HEK293 (cell line): ENCODE measurements around the gene TACR3.

ENCODE experiments used
- CTCF ChIA-PET: fragments of 350-600 bp; formaldehyde crosslinking; extraction: SDS; loops from one replicate; lab custom pipeline; 2021; ENCODE audit warnings: antibody characterized with exemption; lab: Yijun Ruan, JAX
- POLR2A ChIA-PET: fragments of 300-600 bp; formaldehyde crosslinking; extraction: SDS; loops from one replicate; lab custom pipeline; 2020; ENCODE audit warnings: antibody characterized with exemption, inconsistent platforms; lab: Yijun Ruan, JAX
- H3K27ac ChIP-seq: fragments of 200-500 bp; sonication (Bioruptor generic); 2 replicates; pipeline ENCODE4 v1.5.1; 2014; ENCODE audit warnings: low read depth, low read length, control low read depth, inconsistent platforms; ENCODE audit errors: extremely low read depth
- H3K36me3 ChIP-seq, 2 experiments: fragments of 200-500 bp in 1 of 2; sonication (Bioruptor generic) in 1 of 2; 1 replicate in 1 of 2; 2 replicates in 1 of 2; pipeline ENCODE4 v1.5.1; 2014 to 2017; ENCODE audit warnings: inconsistent platforms in 2 of 2, low read length in 2 of 2; ENCODE audit not compliant: control insufficient read depth in 2 of 2, insufficient read depth in 1 of 2
- H3K4me1 ChIP-seq: fragments of 200-500 bp; sonication (Bioruptor generic); 2 replicates; pipeline ENCODE4 v1.5.1; 2014; ENCODE audit warnings: mild to moderate bottlenecking, low read length, inconsistent platforms; ENCODE audit not compliant: control insufficient read depth, insufficient read depth
- H3K4me3 ChIP-seq: 2 replicates; pipeline ENCODE4 v1.5.1; 2011; ENCODE audit warnings: low read depth, mild to moderate bottlenecking, control low read depth, low read length, moderate library complexity
- H3K9me3 ChIP-seq: fragments of 200-500 bp; sonication (Bioruptor generic); 2 replicates; pipeline ENCODE4 v1.5.1; 2014; ENCODE audit warnings: low read depth, low read length, inconsistent platforms; ENCODE audit not compliant: control insufficient read depth, insufficient read depth
- AEBP2 ChIP-seq: fragments of 450-650 bp; formaldehyde crosslinking; IDR thresholded peaks from 2 replicates; pipeline ENCODE4 v1.5.1; 2016; ENCODE audit warnings: missing biosample characterization, missing genetic modification characterization, borderline replicate concordance
- KLF1 ChIP-seq: fragments of 450-650 bp; formaldehyde crosslinking; IDR thresholded peaks from 2 replicates; pipeline ENCODE4 v1.5.1; 2016; ENCODE audit warnings: missing biosample characterization, missing genetic modification characterization
- PRDM6 ChIP-seq: fragments of 450-650 bp; formaldehyde crosslinking; IDR thresholded peaks from 2 replicates; pipeline ENCODE4 v1.5.1; 2017; ENCODE audit warnings: missing biosample characterization, missing genetic modification characterization
- WT1 ChIP-seq: fragments of 450-650 bp; formaldehyde crosslinking; IDR thresholded peaks from 2 replicates; pipeline ENCODE4 v1.5.1; 2016; ENCODE audit warnings: missing biosample characterization, missing genetic modification characterization
- ZBTB10 ChIP-seq: fragments of 450-650 bp; formaldehyde crosslinking; IDR thresholded peaks from 2 replicates; pipeline ENCODE4 v1.5.1; 2016; ENCODE audit warnings: missing biosample characterization, missing genetic modification characterization
- ZBTB11 ChIP-seq: fragments of 450-650 bp; formaldehyde crosslinking; conservative IDR thresholded peaks from 2 replicates; pipeline ENCODE4 v1.5.1; 2016; ENCODE audit warnings: low read depth, missing biosample characterization, missing genetic modification characterization
- ZBTB44 ChIP-seq: fragments of 450-650 bp; IDR thresholded peaks from 2 replicates; pipeline ENCODE4 v1.5.1; 2018; ENCODE audit warnings: missing biosample characterization, mild to moderate bottlenecking, missing genetic modification characterization
- ZBTB48 ChIP-seq: fragments of 450-650 bp; formaldehyde crosslinking; IDR thresholded peaks from 2 replicates; pipeline ENCODE4 v1.5.1; 2016; ENCODE audit warnings: missing biosample characterization, missing genetic modification characterization
- ZNF114 ChIP-seq: fragments of 450-650 bp; formaldehyde crosslinking; IDR thresholded peaks from 2 replicates; pipeline ENCODE4 v1.5.0; 2017; ENCODE audit warnings: missing biosample characterization, missing genetic modification characterization
- ZNF155 ChIP-seq: fragments of 450-650 bp; formaldehyde crosslinking; IDR thresholded peaks from 2 replicates; pipeline ENCODE4 v1.5.1; 2016; ENCODE audit warnings: missing biosample characterization, missing genetic modification characterization
- ZNF311 ChIP-seq: fragments of 450-650 bp; formaldehyde crosslinking; IDR thresholded peaks from 2 replicates; pipeline ENCODE4 v1.5.1; 2017; ENCODE audit warnings: missing biosample characterization, missing genetic modification characterization, borderline replicate concordance
- ZNF37A ChIP-seq: fragments of 450-650 bp; IDR thresholded peaks from 2 replicates; pipeline ENCODE4 v1.5.1; 2018; ENCODE audit warnings: missing biosample characterization, missing genetic modification characterization
- ZNF521 ChIP-seq: fragments of 450-650 bp; formaldehyde crosslinking; IDR thresholded peaks from 2 replicates; pipeline ENCODE4 v1.5.1; 2017; ENCODE audit warnings: missing biosample characterization, mild to moderate bottlenecking, missing genetic modification characterization
- ZNF639 ChIP-seq: fragments of 450-650 bp; formaldehyde crosslinking; IDR thresholded peaks from 2 replicates; pipeline ENCODE4 v1.5.1; 2016; ENCODE audit warnings: missing biosample characterization, missing genetic modification characterization
- ZNF747 ChIP-seq: fragments of 450-650 bp; formaldehyde crosslinking; IDR thresholded peaks from 2 replicates; pipeline ENCODE4 v1.5.1; 2016; ENCODE audit warnings: missing biosample characterization, missing genetic modification characterization
- ZNF785 ChIP-seq: fragments of 450-650 bp; formaldehyde crosslinking; IDR thresholded peaks from 2 replicates; pipeline ENCODE4 v1.5.1; 2016; ENCODE audit warnings: missing biosample characterization, missing genetic modification characterization
- ZNF791 ChIP-seq: fragments of 450-650 bp; formaldehyde crosslinking; IDR thresholded peaks from 2 replicates; pipeline ENCODE4 v1.5.1; 2016; ENCODE audit warnings: missing biosample characterization, missing genetic modification characterization
- ZSCAN4 ChIP-seq: fragments of 450-650 bp; formaldehyde crosslinking; IDR thresholded peaks from 2 replicates; pipeline ENCODE4 v1.5.1; 2017; ENCODE audit warnings: missing biosample characterization, missing genetic modification characterization

TACR3 gene

GRCh38 chr4:103719830-103720207 lies at the start of gene TACR3:
TSS of gene TACR3 (minus strand) at chr4:103719985. CDS start at chr4:103719675, 310 bp downstream.
- H3K4me1 ChIP-seq, result no peaks in the 10 kb centered on the region
- no peaks in the 10 kb centered on the region for H3K9me3 ChIP-seq
- no peaks in the 10 kb centered on the region for H3K36me3 ChIP-seq
- H3K4me3 ChIP-seq, result peak within 1 kb of the TSS; percentile 14
- H3K27ac ChIP-seq, result no peak within 1 kb of the TSS
- ChIA-PET CTCF (no interaction called here), POLR2A (no interaction called here)
- TF ChIP-seq KLF1 (tag by site-specific recombination), result no peak

GRCh38 chr4:103757631-103758030 lies 37.8 kb upstream of the TACR3 start:
- CTCF ChIA-PET, result no interaction called here
- Histone ChIP-seq H3K4me1 (no peaks in the 10 kb centered on the region), H3K4me3 (no peak overlapping the region), H3K36me3 (no peaks in the 10 kb centered on the region), H3K27ac (no peak overlapping the region), H3K9me3 (no peaks in the 10 kb centered on the region)
- TF ChIP-seq ZNF521 (no peak), ZBTB44 (no peak), ZBTB10 (tag by site-specific recombination) (no peak), WT1 (tag by site-specific recombination) (no peak), ZNF114 (tag by site-specific recombination) (no peak)
- POLR2A ChIA-PET, result no interaction called here

GRCh38 chr4:103756741-103757140 lies 37.0 kb upstream of the TACR3 start:
- Histone ChIP-seq H3K4me3 (no peak overlapping the region), H3K9me3 (no peaks in the 10 kb centered on the region), H3K36me3 (no peaks in the 10 kb centered on the region), H3K27ac (no peak overlapping the region), H3K4me1 (no peaks in the 10 kb centered on the region)
- ChIA-PET POLR2A (no interaction called here), CTCF (no interaction called here)
- TF ChIP-seq ZNF311 (tag by site-specific recombination) (no peak), ZNF747 (tag by site-specific recombination) (no peak), ZBTB48 (tag by site-specific recombination) (no peak), ZNF791 (tag by site-specific recombination) (no peak), ZSCAN4 (tag by site-specific recombination) (no peak), PRDM6 (tag by site-specific recombination) (no peak), ZNF785 (no peak), ZNF639 (tag by site-specific recombination) (no peak), ZNF37A (tag by site-specific recombination) (no peak), ZBTB11 (tag by site-specific recombination) (no peak), ZNF155 (no peak), AEBP2 (tag by site-specific recombination) (no peak)
